ENCODE results near the gene GAS1.

GAS1 gene

GRCh38 chr9:86942281-86943200, 4.8 kb downstream of the GAS1 start:
- H3K27me3 ChIP-seq = peaks cover 58% of the 10 kb centered on the region
- H3K4me3 ChIP-seq (ENCODE audit: low read depth, low read length) = no peak overlapping the region
- no peak for DNase-seq
- no peaks in the 10 kb centered on the region for H3K9me3 ChIP-seq
- no peaks in the 10 kb centered on the region for H3K4me1 ChIP-seq
- no peaks in the 10 kb centered on the region for H3K36me3 ChIP-seq
- TF ChIP-seq, protein P1, sequence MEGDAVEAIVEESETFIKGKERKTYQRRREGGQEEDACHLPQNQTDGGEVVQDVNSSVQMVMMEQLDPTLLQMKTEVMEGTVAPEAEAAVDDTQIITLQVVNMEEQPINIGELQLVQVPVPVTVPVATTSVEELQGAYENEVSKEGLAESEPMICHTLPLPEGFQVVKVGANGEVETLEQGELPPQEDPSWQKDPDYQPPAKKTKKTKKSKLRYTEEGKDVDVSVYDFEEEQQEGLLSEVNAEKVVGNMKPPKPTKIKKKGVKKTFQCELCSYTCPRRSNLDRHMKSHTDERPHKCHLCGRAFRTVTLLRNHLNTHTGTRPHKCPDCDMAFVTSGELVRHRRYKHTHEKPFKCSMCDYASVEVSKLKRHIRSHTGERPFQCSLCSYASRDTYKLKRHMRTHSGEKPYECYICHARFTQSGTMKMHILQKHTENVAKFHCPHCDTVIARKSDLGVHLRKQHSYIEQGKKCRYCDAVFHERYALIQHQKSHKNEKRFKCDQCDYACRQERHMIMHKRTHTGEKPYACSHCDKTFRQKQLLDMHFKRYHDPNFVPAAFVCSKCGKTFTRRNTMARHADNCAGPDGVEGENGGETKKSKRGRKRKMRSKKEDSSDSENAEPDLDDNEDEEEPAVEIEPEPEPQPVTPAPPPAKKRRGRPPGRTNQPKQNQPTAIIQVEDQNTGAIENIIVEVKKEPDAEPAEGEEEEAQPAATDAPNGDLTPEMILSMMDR (IDR thresholded peaks at IDR 0.05; ENCODE audit: low read depth, low read length) = no peak

GRCh38 chr9:86941197-86941596, 6.1 kb downstream of the GAS1 start:
- Histone ChIP-seq H3K27me3 (peaks cover 58% of the 10 kb centered on the region), H3K4me1 (no peaks in the 10 kb centered on the region)

GRCh38 chr9:86940774-86941173, 6.5 kb downstream of the GAS1 start:
- Histone ChIP-seq H3K36me3 (no peaks in the 10 kb centered on the region), H3K4me1 (no peaks in the 10 kb centered on the region), H3K9me3 (no peaks in the 10 kb centered on the region), H3K4me3 (ENCODE audit: low read depth, low read length) (no peak overlapping the region), H3K27me3 (peaks cover 54% of the 10 kb centered on the region)
- DNase-seq = no peak
- TF ChIP-seq, protein P1 (IDR thresholded peaks at IDR 0.05; ENCODE audit: low read depth, low read length) = no peak

More at GRCh38 chr9:86941197-86941596, 6.1 kb downstream of the GAS1 start:
- Histone ChIP-seq H3K4me3 (ENCODE audit: low read depth, low read length) (no peak overlapping the region), H3K9me3 (no peaks in the 10 kb centered on the region), H3K36me3 (no peaks in the 10 kb centered on the region)
- no peak for DNase-seq
- TF ChIP-seq, protein P1 (IDR thresholded peaks at IDR 0.05; ENCODE audit: low read depth, low read length) = no peak

GRCh38 chr9:86939891-86940290, 7.4 kb downstream of the GAS1 start:
- TF ChIP-seq, protein P1 (IDR thresholded peaks at IDR 0.05; ENCODE audit: low read depth, low read length) = no peak
- Histone ChIP-seq H3K9me3 (no peaks in the 10 kb centered on the region), H3K4me3 (ENCODE audit: low read depth, low read length) (no peak overlapping the region), H3K27me3 (peaks cover 45% of the 10 kb centered on the region), H3K4me1 (no peaks in the 10 kb centered on the region), H3K36me3 (no peaks in the 10 kb centered on the region)
- no peak for DNase-seq

GRCh38 chr9:86939321-86939720, 8.0 kb downstream of the GAS1 start:
- Histone ChIP-seq H3K4me1 (no peaks in the 10 kb centered on the region), H3K9me3 (no peaks in the 10 kb centered on the region), H3K27me3 (peaks cover 39% of the 10 kb centered on the region), H3K4me3 (ENCODE audit: low read depth, low read length) (no peak overlapping the region), H3K36me3 (no peaks in the 10 kb centered on the region)
- DNase-seq = no peak
- TF ChIP-seq, protein P1 (IDR thresholded peaks at IDR 0.05; ENCODE audit: low read depth, low read length) = no peak

DNA sequence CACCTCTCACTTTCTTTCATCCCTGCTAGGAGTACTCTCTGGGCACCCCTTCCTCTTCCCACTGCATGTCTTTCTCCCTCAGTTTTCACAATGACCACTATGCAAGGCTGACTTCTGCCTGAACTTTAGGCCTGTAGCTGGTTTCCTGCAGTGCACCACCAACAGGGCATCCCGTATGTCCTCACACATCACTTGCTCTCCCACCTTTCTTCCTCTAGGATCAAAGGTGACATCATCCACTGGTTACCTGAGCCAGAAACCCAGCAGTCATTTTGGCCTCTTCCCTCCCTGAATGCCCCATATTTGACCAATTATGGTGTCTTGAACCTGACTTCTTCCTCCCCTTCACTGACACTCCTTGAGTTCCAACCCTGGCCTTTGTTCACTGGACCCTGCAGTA, 8.5 kb downstream of the GAS1 start:
- H3K36me3 ChIP-seq = no peaks in the 10 kb centered on the region
- peaks cover 34% of the 10 kb centered on the region for H3K27me3 ChIP-seq
- H3K9me3 ChIP-seq = no peaks in the 10 kb centered on the region
- TF ChIP-seq, protein P1 (IDR thresholded peaks at IDR 0.05; ENCODE audit: low read depth, low read length) = no peak
- DNase-seq = no peak
- no peaks in the 10 kb centered on the region for H3K4me1 ChIP-seq
- H3K4me3 ChIP-seq (ENCODE audit: low read depth, low read length) = no peak overlapping the region
